BLaER1 treated with 17β-estradiol and CSF1 and Interleukin-3, amounts not matched to agents 10 nM and 100 nM (cell line): ENCODE measurements around the gene CTNNBIP1.

Experiments used
- H3K27ac ChIP-seq, 11 experiments: shearing (Covaris generic); formaldehyde crosslinking; 2 replicates each; pipeline ENCODE4 v1.8.1; 2022
- H3K27me3 ChIP-seq, 11 experiments: shearing (Covaris generic); formaldehyde crosslinking; 2 replicates each; pipeline ENCODE4 v1.8.1; 2022
- H3K36me3 ChIP-seq, 11 experiments: shearing (Covaris generic); formaldehyde crosslinking; 2 replicates each; pipeline ENCODE4 v1.8.1; 2022
- H3K4me1 ChIP-seq, 10 experiments: shearing (Covaris generic); formaldehyde crosslinking; 2 replicates each; pipeline ENCODE4 v1.8.1; 2022
- H3K4me2 ChIP-seq, 11 experiments: shearing (Covaris generic); formaldehyde crosslinking; 2 replicates each; pipeline ENCODE4 v1.8.1; 2022
- H3K4me3 ChIP-seq, 10 experiments: shearing (Covaris generic); formaldehyde crosslinking; 2 replicates each; pipeline ENCODE4 v1.8.1; 2022
- H3K9ac ChIP-seq, 11 experiments: shearing (Covaris generic); formaldehyde crosslinking; 2 replicates each; pipeline ENCODE4 v1.8.1; 2022
- H3K9me3 ChIP-seq, 11 experiments: shearing (Covaris generic); formaldehyde crosslinking; replicated peaks in 1 of 11; 2 replicates each; pipeline ENCODE4 v1.8.1; 2022
- H4K20me1 ChIP-seq, 11 experiments: shearing (Covaris generic); formaldehyde crosslinking; 2 replicates each; pipeline ENCODE4 v1.8.1; 2022
- Cebpa-rat ChIP-seq, 11 experiments: shearing (Covaris generic); IDR thresholded peaks; 2 replicates each; pipeline ENCODE4 v1.8.1; 2022

CTNNBIP1 gene

GRCh38 chr1:9859281-9860014 is 50.6 kb downstream of the CTNNBIP1 start:
- Histone ChIP-seq H4K20me1 (peaks cover 0 to 9% (median 0%) of the 10 kb centered on the region in 11 experiments; a peak in 2 of 22 replicates), H3K9ac (no peak overlapping the region; a peak in 2 of 22 replicates), H3K4me1 (peaks cover 48 to 65% (median 55%) of the 10 kb centered on the region in 10 experiments), H3K27me3 (no peaks in the 10 kb centered on the region), H3K4me2 (peak overlapping the region in 8 of 11 experiments; percentile 13 to 80 (median 45); a peak in 11 of 22 replicates), H3K36me3 (peaks cover 0 to 14% (median 1%) of the 10 kb centered on the region in 11 experiments; a peak in 6 of 22 replicates), H3K9me3 (peaks cover 0 to 11% (median under 1%) of the 10 kb centered on the region in 11 experiments; a peak in 9 of 22 replicates), H3K27ac (peak overlapping the region in 2 of 11 experiments; percentile 6 to 20; a peak in 2 of 22 replicates), H3K4me3 (no peak overlapping the region)
- TF ChIP-seq Cebpa-rat (IDR thresholded peaks at IDR 0.05) = no peak

GRCh38 chr1:9858293-9859035 is 51.6 kb downstream of the CTNNBIP1 start:
- no peak overlapping the region for H3K9ac ChIP-seq
- H4K20me1 ChIP-seq = peaks cover 0 to 9% (median 0%) of the 10 kb centered on the region in 11 experiments; a peak in 2 of 22 replicates
- H3K9me3 ChIP-seq = peaks cover 7 to 21% (median 11%) of the 10 kb centered on the region in 11 experiments
- 0 out of 22 replicates have a peak overlapping the region, but pooled peaks of 1 of the 11 experiments have one; percentile 6 for H3K27ac ChIP-seq
- peak overlapping the region in 7 of 11 experiments; percentile 13 to 80 (median 51); a peak in 12 of 22 replicates for H3K4me2 ChIP-seq
- no peak overlapping the region for H3K4me3 ChIP-seq
- no peak for TF ChIP-seq Cebpa-rat (IDR thresholded peaks at IDR 0.05)
- no peaks in the 10 kb centered on the region for H3K27me3 ChIP-seq
- peaks cover 4 to 24% (median 8%) of the 10 kb centered on the region in 11 experiments; a peak in 18 of 22 replicates for H3K36me3 ChIP-seq
- H3K4me1 ChIP-seq = peaks cover 39 to 55% (median 45%) of the 10 kb centered on the region in 10 experiments

GRCh38 chr1:9855186-9855585 is 54.9 kb downstream of the CTNNBIP1 start:
- H3K9ac ChIP-seq = no peak overlapping the region
- peak overlapping the region in 2 of 11 experiments; percentile 11 to 33; a peak in 2 of 22 replicates for H3K4me2 ChIP-seq
- peaks cover 6 to 31% (median 14%) of the 10 kb centered on the region in 11 experiments; a peak in 18 of 22 replicates for H3K36me3 ChIP-seq
- peaks cover 0 to 6% (median 0%) of the 10 kb centered on the region in 11 experiments; a peak in 2 of 22 replicates for H3K27me3 ChIP-seq
- peaks cover 0 to 9% (median 0%) of the 10 kb centered on the region in 11 experiments; a peak in 3 of 22 replicates for H4K20me1 ChIP-seq
- no peak overlapping the region for H3K4me3 ChIP-seq
- no peak for TF ChIP-seq Cebpa-rat (IDR thresholded peaks at IDR 0.05)
- peaks cover 36 to 53% (median 42%) of the 10 kb centered on the region in 10 experiments for H3K4me1 ChIP-seq
- H3K9me3 ChIP-seq = peaks cover 10 to 28% (median 16%) of the 10 kb centered on the region in 11 experiments
- no peak overlapping the region for H3K27ac ChIP-seq

GRCh38 chr1:9853249-9853595 is 56.8 kb downstream of the CTNNBIP1 start:
- H3K27me3 ChIP-seq = peaks cover 0 to 6% (median 0%) of the 10 kb centered on the region in 11 experiments; a peak in 2 of 22 replicates
- H3K9me3 ChIP-seq = peaks cover 10 to 26% (median 16%) of the 10 kb centered on the region in 11 experiments
- peaks cover 21 to 56% (median 46%) of the 10 kb centered on the region in 10 experiments for H3K4me1 ChIP-seq
- peaks cover 6 to 29% (median 14%) of the 10 kb centered on the region in 11 experiments; a peak in 18 of 22 replicates for H3K36me3 ChIP-seq
- no peak overlapping the region for H3K27ac ChIP-seq
- TF ChIP-seq Cebpa-rat (IDR thresholded peaks at IDR 0.05) = no peak
- H4K20me1 ChIP-seq = peaks cover 0 to 11% (median 0%) of the 10 kb centered on the region in 11 experiments; a peak in 3 of 22 replicates
- H3K4me3 ChIP-seq = no peak overlapping the region
- peak overlapping the region in 2 of 11 experiments; percentile 96 to 97; a peak in 2 of 22 replicates for H3K4me2 ChIP-seq
- no peak overlapping the region for H3K9ac ChIP-seq

- H3K27me3 ChIP-seq = peaks cover 0 to 6% (median 0%) of the 10 kb centered on the region in 11 experiments; a peak in 2 of 22 replicates
- TF ChIP-seq Cebpa-rat (IDR thresholded peaks at IDR 0.05) = 0 out of 22 replicates have a peak, but pooled peaks of 2 of the 11 experiments have one; percentile 9 to 30
- H3K4me1 ChIP-seq = peaks cover 18 to 62% (median 52%) of the 10 kb centered on the region in 10 experiments
- H4K20me1 ChIP-seq = peaks cover 0 to 11% (median 0%) of the 10 kb centered on the region in 11 experiments; a peak in 3 of 22 replicates
- peak overlapping the region in 1 of 11 experiments; percentile 52; a peak in 1 of 22 replicates for H3K9ac ChIP-seq
- H3K27ac ChIP-seq = no peak overlapping the region
- no peak overlapping the region for H3K4me3 ChIP-seq
- peak overlapping the region in 10 of 11 experiments; percentile 17 to 97 (median 83); a peak in 16 of 22 replicates for H3K4me2 ChIP-seq
- H3K36me3 ChIP-seq = peaks cover 6 to 23% (median 14%) of the 10 kb centered on the region in 11 experiments; a peak in 18 of 22 replicates
- H3K9me3 ChIP-seq = peaks cover 10 to 22% (median 16%) of the 10 kb centered on the region in 11 experiments
These were observed 57.4 kb downstream of the CTNNBIP1 start for GRCh38 chr1:9852410-9853248.

- peak overlapping the region in 3 of 11 experiments; percentile 8 to 52 (median 33); a peak in 2 of 22 replicates for H3K9ac ChIP-seq
- peaks cover 18 to 63% (median 55%) of the 10 kb centered on the region in 10 experiments for H3K4me1 ChIP-seq
- peaks cover 0 to 11% (median 0%) of the 10 kb centered on the region in 11 experiments; a peak in 3 of 22 replicates for H4K20me1 ChIP-seq
- H3K36me3 ChIP-seq = peaks cover 6 to 20% (median 14%) of the 10 kb centered on the region in 11 experiments; a peak in 18 of 22 replicates
- H3K4me2 ChIP-seq = peak overlapping the region in 9 of 11 experiments; percentile 26 to 97 (median 85); a peak in 16 of 22 replicates
- H3K27me3 ChIP-seq = peaks cover 0 to 6% (median 0%) of the 10 kb centered on the region in 11 experiments; a peak in 2 of 22 replicates
- TF ChIP-seq Cebpa-rat (IDR thresholded peaks at IDR 0.05) = no peak
- H3K4me3 ChIP-seq = peak overlapping the region in 1 of 10 experiments; percentile 52; a peak in 1 of 20 replicates
- no peak overlapping the region; a peak in 1 of 22 replicates for H3K27ac ChIP-seq
- H3K9me3 ChIP-seq = peaks cover 10 to 18% (median 16%) of the 10 kb centered on the region in 11 experiments
These were observed 58.1 kb downstream of the CTNNBIP1 start for GRCh38 chr1:9852004-9852403.

- Histone ChIP-seq H3K27ac (peak overlapping the region in 7 of 11 experiments; percentile 9 to 76 (median 31); a peak in 9 of 22 replicates), H3K9ac (peak overlapping the region in 6 of 11 experiments; percentile 15 to 68 (median 53); a peak in 10 of 22 replicates), H3K27me3 (peaks cover 0 to 6% (median 0%) of the 10 kb centered on the region in 11 experiments; a peak in 2 of 22 replicates), H4K20me1 (peaks cover 0 to 17% (median 0%) of the 10 kb centered on the region in 11 experiments; a peak in 4 of 22 replicates), H3K4me3 (peak overlapping the region in 7 of 10 experiments; percentile 36 to 59 (median 49); a peak in 12 of 20 replicates), H3K4me1 (peaks cover 18 to 68% (median 55%) of the 10 kb centered on the region in 10 experiments), H3K36me3 (peaks cover 6 to 20% (median 14%) of the 10 kb centered on the region in 11 experiments; a peak in 18 of 22 replicates), H3K4me2 (peak overlapping the region; percentile 66 to 97 (median 83)), H3K9me3 (peaks cover 10 to 18% (median 16%) of the 10 kb centered on the region in 11 experiments)
- no peak for TF ChIP-seq Cebpa-rat (IDR thresholded peaks at IDR 0.05)
These were observed 59.5 kb downstream of the CTNNBIP1 start for GRCh38 chr1:9850442-9851162.
